CD4-positive, alpha-beta T cell treated with Interleukin-6 for 4 hours (primary cell): ENCODE measurements around the gene PEX16.

Source experiments
- DNase-seq: peaks from one replicate; pipeline ENCODE4 v3.0.0-alpha.2; 2020; ENCODE audit warnings: mixed read lengths

PEX16 gene

DNA sequence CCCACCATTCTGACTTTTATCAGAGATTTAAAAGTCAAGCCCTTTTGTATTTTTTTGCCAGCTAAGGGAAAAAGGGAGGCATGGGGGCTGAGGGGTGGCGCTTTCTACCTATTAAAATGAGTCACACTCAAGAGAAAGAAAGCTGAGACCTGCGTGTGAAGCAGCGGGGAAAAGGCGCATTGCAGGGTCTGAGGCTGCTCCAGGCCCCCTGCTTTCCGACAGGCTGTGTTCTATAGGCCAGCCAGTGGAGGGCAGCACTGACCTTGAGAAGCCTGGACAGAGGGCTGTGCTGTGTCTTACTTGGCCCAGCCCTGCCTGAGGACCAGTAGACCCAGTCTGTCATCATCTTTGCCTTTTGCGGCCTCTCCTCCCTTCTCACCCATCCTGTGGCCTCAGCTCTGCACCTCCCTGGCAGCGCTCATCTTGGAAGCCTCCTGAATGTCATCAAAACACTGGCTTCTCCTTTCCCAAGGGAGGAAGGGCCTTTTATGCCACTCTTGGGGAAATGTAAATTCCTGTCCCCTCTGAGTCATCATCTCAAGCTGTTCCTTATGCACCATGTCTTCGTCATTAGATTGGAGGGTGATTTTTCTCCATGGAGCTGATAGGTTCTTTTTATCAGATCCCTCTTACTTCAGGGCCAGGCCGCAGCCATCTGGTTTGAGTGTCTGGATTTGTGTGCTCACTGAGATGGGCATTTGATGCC is 44.9 kb downstream of the PEX16 start:
- peak; percentile 20 for DNase-seq

DNA sequence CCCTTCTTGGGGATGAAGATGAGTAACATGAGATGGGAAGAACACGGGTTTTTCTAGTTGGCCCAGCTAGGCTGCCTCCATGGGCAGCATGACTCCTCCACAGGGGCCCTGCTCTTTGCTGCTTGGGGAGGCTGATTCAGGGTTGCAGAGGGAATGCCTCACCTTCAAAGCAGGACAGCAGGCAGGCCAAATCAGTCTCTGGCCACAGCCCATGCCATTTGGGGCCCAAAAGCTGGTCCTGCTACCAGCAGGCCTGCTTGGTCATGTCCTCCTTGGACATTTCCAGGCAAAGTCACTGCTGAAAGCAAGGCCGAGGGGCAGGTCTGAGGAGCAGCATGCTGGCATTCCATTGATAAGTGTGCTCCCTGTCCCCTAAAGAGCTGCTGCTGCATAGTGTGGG is 46.0 kb downstream of the PEX16 start:
- no peak for DNase-seq

GRCh38 chr11:45870706-45871105 is 47.0 kb downstream of the PEX16 start:
- no peak for DNase-seq

DNA sequence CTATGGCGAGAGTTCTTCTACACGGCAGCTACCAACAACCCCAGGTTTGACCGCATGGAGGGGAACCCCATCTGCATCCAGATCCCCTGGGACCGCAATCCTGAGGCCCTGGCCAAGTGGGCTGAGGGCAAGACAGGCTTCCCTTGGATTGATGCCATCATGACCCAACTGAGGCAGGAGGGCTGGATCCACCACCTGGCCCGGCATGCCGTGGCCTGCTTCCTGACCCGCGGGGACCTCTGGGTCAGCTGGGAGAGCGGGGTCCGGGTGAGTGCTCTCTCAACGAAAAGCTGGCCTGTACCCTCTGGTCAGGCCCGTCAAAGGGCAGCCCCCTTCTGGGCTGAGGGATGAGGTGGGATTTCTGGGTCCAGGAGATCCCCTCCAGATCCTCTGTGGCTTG is 48.1 kb downstream of the PEX16 start:
- no peak for DNase-seq

DNA sequence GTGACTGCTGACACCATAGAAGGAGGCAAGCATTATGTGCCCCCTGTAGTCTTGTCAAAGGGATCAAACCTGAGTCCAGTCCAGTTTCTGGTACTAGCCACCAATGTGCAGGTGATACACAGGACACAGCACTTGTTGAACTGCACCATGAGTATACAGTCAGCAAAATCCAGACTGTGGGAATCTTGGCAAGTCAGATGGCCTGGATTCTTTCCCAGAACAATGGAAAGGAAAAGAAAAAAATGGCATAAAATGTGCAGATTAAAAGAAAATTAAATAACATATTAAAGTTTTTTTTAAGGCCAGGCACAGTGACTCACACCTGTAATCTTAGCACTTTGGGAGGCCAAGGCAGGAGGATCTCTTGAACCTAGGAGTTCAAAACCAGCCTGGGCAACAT is 53.6 kb downstream of the PEX16 start:
- DNase-seq, result no peak

- DNase-seq, result no peak
These were observed 56.7 kb downstream of the PEX16 start for GRCh38 chr11:45860764-45861510.

DNA sequence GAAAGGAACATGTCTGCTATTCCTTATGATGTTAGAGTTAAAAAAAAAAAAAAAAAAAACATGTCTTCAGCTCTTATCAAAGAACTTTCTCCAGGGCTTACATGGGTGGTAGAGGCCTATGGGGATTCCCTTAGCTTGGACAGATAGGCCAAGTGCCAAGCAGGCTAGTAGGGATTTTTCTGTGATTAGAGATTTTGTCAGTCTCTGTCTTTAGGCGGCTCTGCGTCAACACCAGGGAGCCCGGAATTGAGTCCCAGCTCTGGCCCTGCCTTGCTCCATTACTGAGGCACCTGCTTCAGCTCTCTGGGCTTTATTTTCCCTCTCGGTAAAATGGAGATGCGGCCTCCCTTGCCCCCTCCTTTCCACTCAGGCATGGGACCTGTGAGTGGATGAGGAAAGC is 57.3 kb downstream of the PEX16 start:
- no peak for DNase-seq
